GM18505 (cell line): ENCODE data around the gene NSRP1.
"Not testable (repeated sequence)": the region's sequence is repeated elsewhere in the genome, so short reads cannot be mapped to it uniquely, and the experiment has no call there.

Experiments used
- ATAC-seq: cut with Tn5 transposase; IDR thresholded peaks from one replicate; pipeline ENCODE4 v1.9.1; 2021; ENCODE audit not compliant: unreplicated experiment
- POLR2A ChIP-seq: IDR thresholded peaks from 4 replicates; pipeline ENCODE4 v1.6.1; 2011; ENCODE audit warnings: borderline replicate concordance; ENCODE audit not compliant: insufficient read depth, insufficient read length; ENCODE audit errors: extremely low read depth

NSRP1 gene

DNA sequence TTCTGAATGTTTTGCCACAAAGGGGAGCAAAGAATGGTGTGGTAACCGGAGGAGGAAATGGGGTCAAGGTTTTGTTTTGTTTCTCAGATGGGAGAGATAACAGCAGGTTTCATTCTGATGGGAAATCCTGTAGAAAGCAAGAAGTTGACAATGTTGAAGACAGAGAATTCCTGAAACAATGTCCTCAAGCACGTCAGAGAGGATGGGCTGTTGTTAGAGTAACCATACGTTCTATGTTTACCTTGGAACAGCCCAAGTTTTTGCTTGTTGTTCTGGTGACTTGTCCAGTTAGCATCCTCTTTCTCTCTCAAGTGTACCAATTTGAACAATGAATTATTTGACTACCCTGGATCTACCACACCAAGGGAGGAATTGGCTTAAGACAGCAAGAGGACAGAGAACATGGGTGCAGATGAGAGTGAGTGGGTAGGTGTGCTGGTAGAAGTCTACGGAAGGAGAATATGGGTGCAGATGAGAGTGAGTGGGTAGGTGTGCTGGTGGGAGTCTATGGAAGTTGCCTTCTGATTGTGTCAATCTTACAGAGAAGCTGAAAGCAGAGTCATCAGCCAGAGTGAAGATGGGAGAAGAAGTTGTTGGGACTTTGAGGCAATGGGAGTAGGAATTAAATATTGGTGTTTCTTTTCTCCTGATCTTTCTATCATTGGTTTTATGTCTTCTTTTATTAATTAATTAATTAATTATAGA lies 14.8 kb upstream of the NSRP1 start:
- no peak for ATAC-seq
- TF ChIP-seq POLR2A = no peak

DNA sequence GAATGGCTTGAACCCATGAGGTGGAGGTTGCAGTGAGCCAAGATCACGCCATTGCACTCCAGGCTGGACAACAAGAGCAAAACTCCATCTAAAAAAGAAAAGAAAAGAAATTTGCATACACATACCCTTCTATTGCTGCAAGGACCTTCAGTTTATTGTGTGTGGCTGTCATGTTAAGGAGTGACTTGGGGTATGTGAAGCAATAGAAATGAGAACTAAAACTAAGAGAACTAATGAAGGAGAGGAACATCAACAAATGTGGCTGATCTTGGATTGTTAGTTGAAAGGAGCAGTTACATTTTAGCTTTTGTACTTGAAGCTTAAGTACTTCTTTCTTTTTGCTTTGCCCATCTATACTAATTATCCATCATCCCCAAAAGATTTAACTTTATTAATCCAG lies 12.7 kb upstream of the NSRP1 start:
- ATAC-seq = no peak
- no peak for TF ChIP-seq POLR2A

DNA sequence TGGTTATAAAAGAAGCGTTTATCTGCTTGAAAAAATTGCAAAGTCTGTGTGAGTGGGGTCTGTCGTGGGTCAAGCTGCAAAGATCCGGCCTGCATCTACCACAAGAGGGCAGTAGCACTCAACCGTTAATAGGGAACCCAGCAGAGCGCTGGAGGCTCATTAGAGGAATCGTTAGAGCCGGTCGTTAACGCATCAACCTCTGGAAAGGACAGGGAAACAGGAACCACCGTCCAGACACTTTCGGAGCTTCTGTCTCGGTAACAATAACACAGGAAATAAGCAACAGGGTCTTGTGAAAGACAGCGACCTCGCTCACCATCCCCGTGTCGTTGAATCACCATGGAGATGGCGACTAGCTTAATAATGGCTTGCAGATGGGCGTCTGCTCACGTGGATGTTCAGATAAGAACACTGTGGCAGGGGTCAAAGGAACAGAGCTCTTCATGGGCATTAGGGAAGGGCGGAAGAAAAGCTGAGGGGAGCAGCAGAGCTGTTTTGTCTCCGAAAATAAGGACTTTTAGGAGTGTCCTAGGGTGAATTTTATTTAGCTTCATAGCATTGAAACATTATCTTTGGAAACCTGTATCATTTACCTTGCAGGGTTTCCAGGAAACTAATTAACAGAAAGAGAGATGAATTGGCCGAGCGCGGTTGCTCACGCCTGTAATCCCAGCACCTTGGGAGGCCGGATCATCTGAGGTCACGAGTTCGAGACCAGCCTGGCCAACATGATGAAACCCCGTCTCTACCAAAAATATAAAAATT lies 11.9 kb upstream of the NSRP1 start:
- no peak for TF ChIP-seq POLR2A
- no peak for ATAC-seq

DNA sequence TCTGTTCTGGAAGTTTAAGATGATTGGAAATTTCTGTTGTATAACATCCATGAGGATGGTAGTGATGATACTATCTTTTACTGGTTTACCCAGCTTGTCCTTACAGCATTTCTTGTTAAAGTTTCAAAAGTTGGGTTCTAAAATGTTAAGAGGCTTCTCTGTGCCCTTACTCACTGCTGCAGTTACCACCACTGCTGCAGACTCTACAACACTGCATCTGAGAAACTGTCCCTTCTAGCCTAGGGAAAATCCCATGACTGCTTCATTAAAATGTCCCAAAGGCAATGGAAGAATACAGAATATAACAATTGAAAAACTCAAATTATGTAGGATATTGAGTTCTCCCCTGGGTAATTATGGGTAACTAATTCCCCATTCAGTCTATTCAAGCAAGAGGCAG lies 3.8 kb upstream of the NSRP1 start:
- TF ChIP-seq POLR2A = no peak
- ATAC-seq = no peak

DNA sequence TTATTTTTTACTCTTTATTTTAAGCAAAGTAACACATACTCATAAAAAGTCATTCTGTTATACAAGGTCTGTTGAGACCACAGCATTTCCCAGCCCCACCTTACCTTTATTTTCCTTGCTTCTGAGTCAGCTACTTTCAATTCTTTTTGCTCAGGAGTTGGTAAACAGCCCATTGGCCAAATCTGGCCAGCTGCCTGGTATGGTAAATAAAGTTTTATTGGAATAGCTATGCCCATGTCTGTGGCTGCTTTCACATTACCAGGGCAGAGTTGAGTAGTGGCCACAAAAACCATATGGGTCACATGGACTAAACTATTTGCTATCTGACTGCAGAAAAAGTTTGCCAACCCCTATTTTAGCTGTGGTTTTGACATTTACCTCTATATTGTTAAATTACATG lies 3.4 kb upstream of the NSRP1 start:
- no peak for ATAC-seq
- TF ChIP-seq POLR2A = no peak

DNA sequence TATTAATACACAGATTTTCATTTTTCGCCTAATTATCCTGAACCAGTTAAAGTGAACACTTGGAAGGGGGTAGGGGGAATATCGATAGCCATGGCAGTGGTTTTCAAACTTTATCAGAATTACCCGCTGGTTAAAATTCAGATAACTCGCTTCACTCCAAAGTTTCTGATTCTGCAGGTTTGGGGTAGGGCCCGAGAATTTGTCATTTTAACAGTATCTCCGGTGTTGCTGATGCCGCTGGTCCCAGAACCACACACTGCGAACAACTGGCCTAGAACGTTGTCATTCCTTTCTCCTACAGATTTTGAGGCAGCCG lies 313 bp upstream of the NSRP1 start:
- TF ChIP-seq POLR2A = no peak
- no peak for ATAC-seq

DNA sequence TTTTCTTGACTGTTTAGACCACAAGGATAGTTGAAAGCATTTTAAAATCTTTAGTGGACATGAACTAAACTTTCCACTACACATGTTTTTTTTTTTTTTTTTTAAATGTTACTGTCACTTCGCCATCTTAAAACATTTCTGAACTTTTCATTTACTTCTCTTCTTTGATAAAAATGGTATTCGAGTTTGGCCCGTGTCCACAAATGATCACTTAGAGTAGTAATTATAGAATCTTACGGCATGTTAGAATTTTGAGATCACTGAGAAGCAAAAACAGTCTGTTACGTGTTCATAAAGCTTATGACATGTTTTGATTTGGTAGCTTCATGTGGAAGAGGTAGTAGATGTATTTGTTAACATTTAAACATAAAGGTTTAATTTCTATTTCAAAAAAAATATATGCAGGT lies 1.1 kb downstream of the NSRP1 start:
- TF ChIP-seq POLR2A = no peak
- no peak for ATAC-seq

DNA sequence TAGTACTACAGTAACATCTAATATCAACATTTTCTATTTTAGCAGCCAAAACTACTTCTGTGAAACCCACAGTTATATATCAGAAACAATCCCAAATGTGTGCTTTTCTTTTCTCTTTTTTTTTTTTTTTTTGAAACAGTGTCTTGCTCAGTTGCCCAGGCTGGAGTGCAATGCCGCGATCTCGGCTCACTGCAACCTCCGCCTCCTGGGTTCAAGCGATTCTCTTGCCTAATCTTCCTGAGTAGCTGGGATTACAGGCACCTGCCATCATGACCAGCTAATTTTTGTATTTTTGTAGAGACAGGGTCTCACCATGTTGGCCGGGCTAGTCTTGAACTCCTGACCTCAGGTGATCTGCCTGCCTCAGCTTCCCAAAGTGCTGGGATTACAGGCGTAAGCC lies 2.0 kb downstream of the NSRP1 start:
- not testable (repeated sequence) for ATAC-seq

DNA sequence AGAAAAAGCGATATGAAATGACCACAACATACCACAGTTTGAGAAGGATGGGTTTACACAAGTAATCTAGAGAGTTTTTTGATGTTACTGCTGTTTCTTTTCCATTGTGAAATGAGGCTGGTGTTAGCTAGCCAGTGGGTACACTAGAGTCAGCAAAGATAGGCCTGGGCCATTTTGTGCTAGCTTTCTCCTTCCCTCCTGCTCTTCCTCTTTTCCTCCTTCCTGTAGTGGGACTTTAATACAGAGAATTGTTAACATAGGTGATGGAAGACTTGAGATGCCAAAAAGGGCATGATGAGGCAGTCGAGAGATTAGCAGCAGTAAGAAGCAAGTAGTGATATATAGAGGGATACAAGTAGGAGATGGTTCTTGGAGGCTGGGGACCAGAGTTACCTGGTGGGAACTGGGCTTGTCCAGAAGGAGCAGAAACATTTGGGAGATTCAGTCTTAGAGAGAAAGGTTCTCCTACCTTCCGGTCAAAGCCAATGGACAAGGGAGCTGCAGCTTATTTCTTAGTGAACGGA lies 7.7 kb downstream of the NSRP1 start:
- ATAC-seq = no peak
- TF ChIP-seq POLR2A = no peak

DNA sequence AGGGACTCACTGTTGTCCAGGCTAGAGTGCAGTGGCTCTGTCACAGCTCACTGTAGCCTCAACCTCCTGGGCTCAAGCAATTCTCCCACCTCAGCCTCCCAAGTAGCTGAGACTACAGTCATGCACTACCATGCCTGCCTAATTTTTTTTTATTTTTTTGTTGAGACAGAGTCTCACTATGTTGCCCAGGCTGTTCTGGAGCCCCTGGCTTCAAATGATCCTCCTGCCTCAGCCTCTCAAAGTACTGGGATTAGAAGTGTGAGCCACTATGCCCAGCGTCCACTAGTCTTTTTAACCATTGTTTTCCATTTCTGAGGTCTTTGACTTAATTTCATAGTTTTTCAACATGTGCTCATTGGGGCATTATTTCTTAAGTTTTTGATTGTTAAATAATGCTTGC lies 13.5 kb downstream of the NSRP1 start:
- no peak for ATAC-seq
- TF ChIP-seq POLR2A = no peak

DNA sequence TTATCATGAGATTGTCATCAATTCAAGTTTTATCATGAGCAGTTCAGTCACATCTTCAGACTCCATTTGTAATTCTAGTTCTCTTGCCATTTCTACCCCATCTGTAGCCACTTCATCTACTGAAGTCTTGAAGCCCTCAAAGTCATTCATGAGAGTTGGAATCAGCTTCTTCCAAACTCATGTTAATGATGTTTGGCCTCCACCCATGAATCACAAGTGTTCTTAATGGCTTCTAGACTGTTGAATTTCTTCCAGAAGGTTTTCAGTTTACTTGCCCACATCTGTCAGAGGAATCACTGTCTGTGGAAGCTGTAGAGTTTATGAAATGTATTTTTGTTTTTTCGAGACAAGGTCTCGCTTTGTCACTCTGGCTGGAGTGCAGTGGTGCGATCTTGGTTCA lies 16.0 kb downstream of the NSRP1 start:
- no peak for TF ChIP-seq POLR2A
- ATAC-seq = no peak

DNA sequence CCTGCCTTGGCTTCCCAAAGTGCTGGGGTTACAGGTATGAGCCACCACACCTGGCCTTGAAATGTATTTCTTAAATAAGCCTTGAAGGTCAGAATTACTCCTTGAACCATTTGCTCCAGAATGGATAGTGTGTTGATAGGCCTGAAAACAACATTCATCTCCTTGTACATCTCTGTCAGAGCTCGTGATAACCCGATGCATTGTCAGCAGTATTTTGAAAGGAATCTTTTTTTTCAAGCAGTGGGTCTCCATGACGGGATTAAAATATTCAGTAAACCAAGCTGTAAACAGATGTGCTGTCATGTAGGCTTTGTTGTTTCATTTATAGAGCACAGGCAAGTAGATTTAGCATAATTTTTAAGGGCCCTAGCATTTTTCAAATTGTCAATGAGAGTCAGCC lies 16.6 kb downstream of the NSRP1 start:
- ATAC-seq = no peak
- TF ChIP-seq POLR2A = no peak

DNA sequence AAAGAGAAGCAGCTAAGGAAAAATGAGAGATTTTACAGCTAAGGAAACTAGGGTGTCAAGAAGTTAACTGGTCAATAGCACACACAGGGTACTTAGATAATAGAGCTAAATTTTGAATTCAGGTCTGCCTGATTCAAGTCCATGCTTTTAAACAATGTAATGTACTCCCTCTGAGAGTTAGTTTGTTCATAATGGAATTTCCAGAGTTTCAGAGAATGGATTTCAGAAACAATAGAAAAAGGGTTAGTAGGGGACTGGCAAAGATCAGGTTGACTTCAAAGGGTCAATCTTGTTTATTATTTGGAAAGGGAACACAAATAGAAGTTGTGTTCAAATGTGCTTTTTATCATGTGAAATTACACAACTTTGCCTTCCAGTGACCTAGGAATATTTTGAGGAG lies 17.9 kb downstream of the NSRP1 start:
- no peak for ATAC-seq
- no peak for TF ChIP-seq POLR2A

DNA sequence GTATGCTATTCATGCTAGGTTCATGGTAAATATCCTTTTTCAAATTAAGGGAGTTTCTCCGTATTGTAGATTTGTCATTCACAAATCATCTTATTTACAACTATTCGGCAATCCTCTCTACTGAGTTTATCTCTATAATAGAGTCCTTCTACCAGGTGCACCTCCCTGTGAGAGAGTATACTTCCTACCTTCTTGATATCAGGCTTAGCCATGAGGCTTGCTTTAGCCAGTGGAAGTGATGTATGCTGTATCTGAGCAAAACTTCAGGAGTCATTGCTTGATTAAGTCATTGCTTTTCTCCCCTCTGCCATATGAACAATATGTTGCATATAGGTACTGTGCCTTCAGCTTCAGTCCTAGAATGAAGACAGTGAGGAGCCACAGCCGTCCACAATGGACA lies 20.5 kb downstream of the NSRP1 start:
- TF ChIP-seq POLR2A = no peak
- no peak for ATAC-seq

DNA sequence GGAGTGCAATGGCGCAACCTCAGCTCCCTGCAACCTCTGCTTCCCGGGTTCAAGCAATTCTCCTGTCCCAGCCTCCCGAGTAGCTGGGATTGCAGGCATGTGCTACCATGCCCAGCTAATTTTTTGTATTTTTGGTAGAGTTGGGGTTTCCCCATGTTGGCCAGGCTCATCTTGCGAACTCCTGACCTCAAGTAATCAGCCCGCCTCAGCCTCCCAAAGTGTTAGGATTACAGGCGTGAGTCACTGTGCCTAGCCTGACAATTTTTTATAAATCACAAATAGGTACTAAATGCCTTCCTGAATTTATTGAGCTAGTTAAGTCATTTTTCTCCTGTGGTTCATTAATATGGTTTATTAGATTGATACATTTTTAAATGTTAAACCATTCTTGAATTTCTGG lies 31.2 kb downstream of the NSRP1 start:
- not testable (repeated sequence) for ATAC-seq
